Neuronal stem cell (in vitro differentiated cells): ENCODE results near the gene ULK2.

Experiments used
- DNase-seq: peaks from one replicate; pipeline ENCODE4 v3.0.0-alpha.2; 2013; ENCODE audit warnings: low spot score
- H2AFZ ChIP-seq: one replicate; pipeline ENCODE4 v1.6.1; 2013; ENCODE audit warnings: mild to moderate bottlenecking, low read length, inconsistent platforms
- H2AK5ac ChIP-seq: 2 replicates; pipeline ENCODE4 v1.6.1; 2013; ENCODE audit warnings: low read depth, mild to moderate bottlenecking, inconsistent platforms, low read length, moderate library complexity, mixed read lengths
- H2BK120ac ChIP-seq: 2 replicates; pipeline ENCODE4 v1.6.1; 2013; ENCODE audit warnings: low read depth, mild to moderate bottlenecking, inconsistent platforms, low read length, moderate library complexity, mixed read lengths
- H2BK12ac ChIP-seq: one replicate; pipeline ENCODE4 v1.6.1; 2013; ENCODE audit warnings: low read length, inconsistent platforms
- H2BK15ac ChIP-seq: 2 replicates; pipeline ENCODE4 v1.6.1; 2013; ENCODE audit warnings: mild to moderate bottlenecking, low read length, inconsistent platforms, mixed read lengths
- H2BK5ac ChIP-seq: one replicate; pipeline ENCODE4 v1.6.1; 2013; ENCODE audit warnings: inconsistent platforms, mild to moderate bottlenecking, low read length, moderate library complexity
- H3K14ac ChIP-seq: one replicate; pipeline ENCODE4 v1.6.1; 2013; ENCODE audit warnings: low read length, inconsistent platforms
- H3K18ac ChIP-seq: 2 replicates; pipeline ENCODE4 v1.6.1; 2013; ENCODE audit warnings: low read length, inconsistent platforms
- H3K23ac ChIP-seq: 2 replicates; pipeline ENCODE4 v1.6.1; 2013; ENCODE audit warnings: low read depth, mild to moderate bottlenecking, mixed read lengths, low read length, inconsistent platforms; ENCODE audit not compliant: poor library complexity
- H3K27ac ChIP-seq: replicated peaks from 3 replicates; pipeline ENCODE4 v1.5.1; 2013; ENCODE audit warnings: low read length, inconsistent platforms
- H3K27me3 ChIP-seq, 3 experiments: 2 replicates each; pipeline ENCODE4 v1.6.1; 2013; ENCODE audit warnings: low read length in 3 of 3, mild to moderate bottlenecking in 2 of 3, inconsistent platforms in 1 of 3, low read depth in 1 of 3, mixed read lengths in 1 of 3, moderate library complexity in 1 of 3; ENCODE audit not compliant: control insufficient read depth in 3 of 3, insufficient read depth in 3 of 3
- H3K36me3 ChIP-seq, 2 donors: replicated peaks in 1 of 2; 2 replicates each; pipeline ENCODE4 v1.6.1; 2013; ENCODE audit warnings: low read length in 2 of 2; ENCODE audit not compliant: control insufficient read depth in 2 of 2, insufficient read depth in 2 of 2
- H3K4ac ChIP-seq: 2 replicates; pipeline ENCODE4 v1.6.1; 2013; ENCODE audit warnings: inconsistent platforms, mild to moderate bottlenecking, low read length, moderate library complexity
- H3K4me1 ChIP-seq, 2 donors: 1 replicate in 1 of 2; 2 replicates in 1 of 2; pipeline ENCODE4 v1.6.1; 2013; ENCODE audit warnings: low read length in 2 of 2, low read depth in 1 of 2; ENCODE audit not compliant: control insufficient read depth in 2 of 2, insufficient read depth in 1 of 2
- H3K4me2 ChIP-seq: one replicate; pipeline ENCODE4 v1.6.1; 2013; ENCODE audit warnings: mild to moderate bottlenecking, low read length, inconsistent platforms; ENCODE audit not compliant: insufficient read depth, poor library complexity, severe bottlenecking
- H3K4me3 ChIP-seq, 2 donors: 2 replicates each; pipeline ENCODE4 v1.5.1; 2013; ENCODE audit warnings: low read length in 2 of 2, mild to moderate bottlenecking in 2 of 2, inconsistent platforms in 1 of 2, moderate library complexity in 1 of 2
- H3K79me1 ChIP-seq: one replicate; pipeline ENCODE4 v1.6.1; 2013; ENCODE audit warnings: low read depth, mild to moderate bottlenecking, inconsistent platforms, low read length, moderate library complexity
- H3K9ac ChIP-seq: one replicate; pipeline ENCODE4 v1.6.1; 2013; ENCODE audit warnings: mild to moderate bottlenecking, low read depth, low read length, inconsistent platforms; ENCODE audit not compliant: poor library complexity
- H3K9me3 ChIP-seq, 2 donors: replicated peaks in 1 of 2; 2 replicates each; pipeline versions ENCODE3 to v1.6.1; 2013; ENCODE audit warnings: low read length in 2 of 2, mild to moderate bottlenecking in 2 of 2, inconsistent platforms in 1 of 2, low read depth in 1 of 2, mixed read lengths in 1 of 2, moderate library complexity in 1 of 2; ENCODE audit not compliant: control insufficient read depth in 2 of 2, insufficient read depth in 1 of 2
- H4K8ac ChIP-seq: one replicate; pipeline ENCODE4 v1.6.1; 2013; ENCODE audit warnings: low read depth, mild to moderate bottlenecking, inconsistent platforms, low read length, moderate library complexity
- H4K91ac ChIP-seq: one replicate; pipeline ENCODE4 v1.6.1; 2013; ENCODE audit warnings: low read length, low read depth, mild to moderate bottlenecking, inconsistent platforms; ENCODE audit not compliant: poor library complexity
- WGBS, 2 donors: extraction: QIAGEN DNeasy Blood & Tissue Kit; methylation state at CpG; one replicate each; pipeline ENCODE4 v1.1.7; 2013; ENCODE audit warnings: missing lambda C conversion rate in 2 of 2, mixed read lengths in 1 of 2; ENCODE audit not compliant: insufficient read length in 2 of 2, insufficient replicate concordance in 1 of 2; ENCODE audit errors: extremely low coverage in 2 of 2; 5-methylcytosine and 5-hydroxymethylcytosine counted together

The ULK2 gene

DNA sequence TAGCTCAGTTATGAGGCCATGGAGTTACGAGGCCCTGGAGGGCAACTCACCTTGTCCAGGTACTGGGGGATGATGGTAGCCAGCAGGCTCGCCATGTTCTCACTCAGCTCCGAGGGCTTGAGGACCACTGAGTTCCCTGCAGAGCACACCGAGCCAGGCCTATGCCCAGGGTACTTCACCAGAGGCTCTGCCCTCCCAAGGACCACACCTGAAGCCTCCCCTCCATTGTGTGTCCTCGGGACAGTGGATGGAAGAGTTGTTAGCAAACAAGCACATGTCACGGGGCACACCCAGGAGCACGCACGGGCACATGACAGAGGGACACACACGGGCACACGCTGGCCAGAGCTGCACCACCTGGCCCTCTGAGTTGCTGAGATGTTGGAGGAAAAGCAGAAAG, 125.2 kb downstream of the ULK2 start:
- no peaks in the 10 kb centered on the region for H3K36me3 ChIP-seq
- H3K4ac ChIP-seq: no peak overlapping the region
- no peak overlapping the region for H2BK12ac ChIP-seq
- peaks cover 0 to 2% of the 10 kb centered on the region in 2 donors for H3K9me3 ChIP-seq
- no peak overlapping the region for H4K91ac ChIP-seq
- H3K27me3 ChIP-seq: peaks cover 0 to 20% (median 0%) of the 10 kb centered on the region in 3 experiments
- H3K4me3 ChIP-seq: no peak overlapping the region
- H3K9ac ChIP-seq: no peak overlapping the region
- no peak overlapping the region for H3K18ac ChIP-seq
- DNase-seq: no peak
- WGBS, 2 donors: no CpG with 5 or more reads among the region's 10 CpGs
- H2BK5ac ChIP-seq: peak overlapping the region; percentile 32
- no peak overlapping the region for H4K8ac ChIP-seq
- no peak overlapping the region for H3K4me2 ChIP-seq
- no peak overlapping the region for H2BK15ac ChIP-seq
- no peak overlapping the region for H3K27ac ChIP-seq
- no peak overlapping the region for H2BK120ac ChIP-seq
- H3K23ac ChIP-seq: no peak overlapping the region
- H2AK5ac ChIP-seq: no peak overlapping the region
- peaks cover 2 to 7% of the 10 kb centered on the region in 2 donors for H3K4me1 ChIP-seq
- peaks cover 1% of the 10 kb centered on the region for H3K79me1 ChIP-seq
- no peak overlapping the region for H3K14ac ChIP-seq
- no peak overlapping the region for H2AFZ ChIP-seq

DNA sequence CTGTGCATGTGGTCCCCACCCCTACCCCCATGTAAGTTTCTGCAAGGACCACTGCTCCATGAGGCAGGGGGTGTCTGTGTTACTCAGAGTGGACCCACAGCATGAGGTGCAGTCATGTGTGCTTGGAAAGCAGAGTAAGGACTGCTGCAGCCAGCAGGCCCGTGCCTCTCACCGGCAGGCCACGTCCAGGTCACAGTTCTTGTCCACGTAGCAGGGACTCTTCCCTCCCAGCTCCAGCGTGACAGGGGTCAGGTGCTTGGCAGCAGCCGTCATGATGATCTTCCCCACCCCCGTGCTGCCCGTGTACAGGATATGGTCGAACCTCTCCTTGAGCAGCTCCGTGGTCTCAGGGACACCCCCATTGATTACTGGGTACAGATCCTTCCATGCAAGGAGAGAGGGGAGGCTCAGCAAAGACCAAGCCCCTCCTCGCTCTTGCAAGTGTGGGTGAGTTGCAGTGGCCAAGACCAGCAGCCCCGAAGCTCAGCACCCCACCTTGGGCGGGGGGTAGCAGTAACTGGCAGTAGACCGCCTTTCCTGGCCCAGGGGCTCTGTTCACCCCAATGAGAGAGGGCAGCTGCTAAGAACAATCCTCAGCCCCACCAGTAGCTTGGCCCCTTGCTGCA, 125.8 kb downstream of the ULK2 start:
- no peak overlapping the region for H3K9ac ChIP-seq
- peaks cover 0 to 16% (median 0%) of the 10 kb centered on the region in 3 experiments for H3K27me3 ChIP-seq
- H3K9me3 ChIP-seq: peaks cover 0 to 2% of the 10 kb centered on the region in 2 donors
- H3K18ac ChIP-seq: peak overlapping the region; percentile 35
- peaks cover 1% of the 10 kb centered on the region for H3K79me1 ChIP-seq
- H2BK5ac ChIP-seq: no peak overlapping the region
- H2BK12ac ChIP-seq: no peak overlapping the region
- WGBS, 2 donors: no CpG with 5 or more reads among the region's 14 CpGs
- no peak overlapping the region for H4K8ac ChIP-seq
- H4K91ac ChIP-seq: no peak overlapping the region
- H2BK120ac ChIP-seq: no peak overlapping the region
- H3K4ac ChIP-seq: no peak overlapping the region
- no peaks in the 10 kb centered on the region for H3K36me3 ChIP-seq
- DNase-seq: no peak
- no peak overlapping the region for H3K14ac ChIP-seq
- H3K27ac ChIP-seq: no peak overlapping the region
- peaks cover 2 to 7% of the 10 kb centered on the region in 2 donors for H3K4me1 ChIP-seq
- peak overlapping the region; percentile 24 for H2BK15ac ChIP-seq
- no peak overlapping the region for H3K23ac ChIP-seq
- H2AK5ac ChIP-seq: no peak overlapping the region
- H3K4me2 ChIP-seq: no peak overlapping the region
- no peak overlapping the region for H3K4me3 ChIP-seq
- no peak overlapping the region for H2AFZ ChIP-seq

DNA sequence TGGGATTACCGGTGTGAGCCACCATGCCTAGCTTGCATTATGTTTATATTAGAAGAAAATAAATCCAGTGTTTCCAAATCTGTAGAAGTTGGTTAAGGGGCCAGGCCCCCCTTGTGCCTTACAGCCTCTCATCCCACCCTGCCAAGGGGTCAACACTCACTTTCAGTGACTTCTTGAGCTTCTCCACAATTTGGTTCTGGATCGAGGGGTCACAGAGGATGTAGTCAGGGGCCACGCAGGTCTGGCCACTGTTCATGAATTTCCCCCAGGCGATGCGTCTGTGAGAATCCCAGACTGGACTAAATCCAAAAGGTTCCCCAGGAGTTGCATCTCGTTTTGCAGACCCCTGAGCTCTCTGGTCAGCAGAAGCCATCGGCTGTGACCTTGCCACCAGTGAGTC, 126.8 kb downstream of the ULK2 start:
- H2BK15ac ChIP-seq: no peak overlapping the region
- WGBS, 2 donors: no CpG with 5 or more reads among the region's 7 CpGs
- no peak overlapping the region for H3K4me3 ChIP-seq
- no peak overlapping the region for H4K91ac ChIP-seq
- no peak overlapping the region for H3K14ac ChIP-seq
- no peak overlapping the region for H2BK12ac ChIP-seq
- H3K4me2 ChIP-seq: no peak overlapping the region
- no peak overlapping the region for H3K23ac ChIP-seq
- peaks cover 2 to 7% of the 10 kb centered on the region in 2 donors for H3K4me1 ChIP-seq
- H3K18ac ChIP-seq: no peak overlapping the region
- no peak overlapping the region for H4K8ac ChIP-seq
- H2AK5ac ChIP-seq: no peak overlapping the region
- no peak overlapping the region for H2BK5ac ChIP-seq
- no peak overlapping the region for H2AFZ ChIP-seq
- peaks cover 1% of the 10 kb centered on the region for H3K79me1 ChIP-seq
- H3K4ac ChIP-seq: no peak overlapping the region
- H3K9ac ChIP-seq: no peak overlapping the region
- peaks cover 0 to 22% (median 0%) of the 10 kb centered on the region in 3 experiments for H3K27me3 ChIP-seq
- no peak overlapping the region for H3K27ac ChIP-seq
- H3K9me3 ChIP-seq: peaks cover 0 to 2% of the 10 kb centered on the region in 2 donors
- H2BK120ac ChIP-seq: no peak overlapping the region
- no peaks in the 10 kb centered on the region for H3K36me3 ChIP-seq
- no peak for DNase-seq

DNA sequence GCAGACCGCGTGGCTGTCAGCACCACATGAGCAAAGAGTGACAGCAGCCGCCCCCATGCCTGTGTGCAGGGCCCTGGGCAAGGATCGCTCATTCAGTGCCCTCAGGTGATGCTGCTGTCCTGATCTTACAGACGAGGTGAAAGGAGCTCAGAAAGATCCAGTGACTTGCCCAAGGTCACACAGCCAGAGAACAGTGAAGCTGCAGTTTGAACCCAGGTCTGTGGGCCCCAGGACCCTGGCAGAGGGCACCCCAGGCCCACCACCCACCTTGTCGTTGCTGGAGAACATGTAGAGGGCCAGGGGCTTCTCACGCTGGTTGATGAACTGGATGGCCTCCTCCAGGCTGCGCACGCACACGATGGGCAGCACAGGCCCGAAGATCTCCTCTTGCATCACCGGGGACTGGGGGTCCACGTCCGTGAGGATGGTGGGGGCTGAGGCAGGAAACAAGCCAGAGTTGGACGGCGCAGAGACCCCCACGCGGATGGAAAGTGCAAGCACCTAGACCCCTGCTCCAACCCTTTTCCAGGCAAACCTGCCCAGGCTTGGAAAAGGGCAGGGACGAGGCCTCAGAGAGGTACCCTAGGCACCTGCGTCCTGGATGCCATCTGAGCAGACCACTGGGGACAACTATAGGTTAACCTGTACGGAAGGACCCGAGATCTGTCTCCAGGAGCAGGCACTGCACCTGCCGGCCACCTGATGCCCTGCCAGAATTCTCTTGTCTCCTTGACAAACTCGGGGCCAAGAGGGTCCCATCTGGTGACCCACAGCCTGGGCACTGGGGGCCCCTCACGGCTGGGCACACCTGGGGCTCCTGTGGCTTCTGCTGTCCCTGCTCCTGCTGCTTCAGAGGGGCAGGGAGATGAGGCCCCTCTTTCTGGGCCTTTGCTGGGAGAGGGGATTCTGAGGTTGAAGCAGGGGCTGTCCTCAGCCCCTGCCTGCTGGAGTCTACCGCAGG, 128.2 kb downstream of the ULK2 start:
- WGBS, 2 donors: no CpG with 5 or more reads among the region's 26 CpGs
- Histone ChIP-seq H3K9me3 (peaks cover 0 to 2% of the 10 kb centered on the region in 2 donors), H3K23ac (no peak overlapping the region), H2AK5ac (peak overlapping the region; percentile 5), H3K14ac (no peak overlapping the region), H4K91ac (peak overlapping the region; percentile 43), H3K9ac (peak overlapping the region; percentile 56), H3K36me3 (no peaks in the 10 kb centered on the region), H2BK12ac (peak overlapping the region; percentile 93), H3K4me3 (no peak overlapping the region), H3K4ac (peak overlapping the region; percentile 69), H3K4me2 (no peak overlapping the region), H2AFZ (no peak overlapping the region), H4K8ac (no peak overlapping the region), H3K79me1 (peaks cover 1% of the 10 kb centered on the region), H3K27ac (no peak overlapping the region), H3K18ac (peak overlapping the region; percentile 45), H3K27me3 (peaks cover 0 to 21% (median 0%) of the 10 kb centered on the region in 3 experiments), H2BK5ac (peak overlapping the region; percentile 42), H2BK120ac (no peak overlapping the region), H3K4me1 (peaks cover 2 to 3% of the 10 kb centered on the region in 2 donors), H2BK15ac (peak overlapping the region; percentile 71)
- DNase-seq: no peak
